Breast epithelium (tissue), 4 donors: ENCODE measurements around the gene TBC1D14. TPM values are rescaled to one million over a fixed set of nuclear protein-coding genes. Genes with fewer than 3 reads are reported as not detected.
"Not testable (repeated sequence)": the region's sequence is repeated elsewhere in the genome, so short reads cannot be mapped to it uniquely, and the experiment has no call there.

Source experiments
- DNase-seq, 2 donors: peaks; one replicate each; pipeline ENCODE4 v3.0.0-alpha.2; 2019; ENCODE audit warnings: low spot score in 2 of 2
- H3K27ac ChIP-seq, 2 donors: fragments of 200-600 bp; sonication (generic) in 1 of 2; one replicate each; pipeline ENCODE4 v1.5.1; 2016 to 2019; ENCODE audit warnings: mild to moderate bottlenecking in 1 of 2
- H3K27me3 ChIP-seq, 2 donors: fragments of 200-600 bp; sonication (generic) in 1 of 2; one replicate each; pipeline versions ENCODE4 v1.5.1 to v1.6.0; 2017 to 2019; ENCODE audit warnings: control low read depth in 1 of 2, mild to moderate bottlenecking in 1 of 2
- H3K36me3 ChIP-seq: fragments of 200-600 bp; one replicate; pipeline ENCODE4 v1.5.1; 2019
- H3K4me1 ChIP-seq, 2 donors: fragments of 200-600 bp; sonication (generic); one replicate each; pipeline ENCODE4 v1.5.1; 2016 to 2019; ENCODE audit warnings: control low read depth in 1 of 2
- H3K4me3 ChIP-seq, 3 donors: fragments of 200-600 bp; sonication (generic); 1 replicate in 2 of 3; 2 replicates in 1 of 3; pipeline ENCODE4 v1.5.1; 2016 to 2019; ENCODE audit warnings: mild to moderate bottlenecking in 3 of 3, moderate library complexity in 2 of 3
- H3K9me3 ChIP-seq, 2 donors: fragments of 200-600 bp; sonication (generic) in 1 of 2; one replicate each; pipeline ENCODE4 v1.5.1; 2016 to 2019; ENCODE audit warnings: control low read depth in 1 of 2
- POLR2A ChIP-seq: fragments of 450-650 bp; IDR thresholded peaks from one replicate; pipeline ENCODE4 v1.6.1; 2016; ENCODE audit warnings: antibody characterized with exemption, mild to moderate bottlenecking, moderate library complexity
- POLR2AphosphoS5 ChIP-seq, 3 donors: sonication (generic); formaldehyde crosslinking; IDR thresholded peaks; one replicate each; pipeline ENCODE4 v1.6.1; 2017; ENCODE audit warnings: antibody characterized with exemption in 3 of 3
- intact Hi-C: fragments of 100-400 bp; cut with DNase I; formaldehyde crosslinking; loops from one replicate; pipeline ENCODE4 v1.15.1; 2023; ENCODE audit warnings: low total_unique reads
- total RNA-seq, 3 donors: library from RNA; depleted of rRNA; stranded (reverse); fragments of >200 nt; gene quantifications; one replicate each; pipeline ENCODE4 v1.1.0, GENCODE V29; 2016
- TF ChIP-seq, protein P1 (sequence below), 3 donors: fragments of 450-650 bp; IDR thresholded peaks; one replicate each; pipeline ENCODE4 v1.5.1; 2016 to 2017; ENCODE audit warnings: antibody characterized with exemption in 3 of 3, mild to moderate bottlenecking in 3 of 3, moderate library complexity in 3 of 3

The TBC1D14 gene
- total RNA-seq, 3 donors from 2014 or later: 48.5 to 57.3 (median 48.7) TPM

DNA sequence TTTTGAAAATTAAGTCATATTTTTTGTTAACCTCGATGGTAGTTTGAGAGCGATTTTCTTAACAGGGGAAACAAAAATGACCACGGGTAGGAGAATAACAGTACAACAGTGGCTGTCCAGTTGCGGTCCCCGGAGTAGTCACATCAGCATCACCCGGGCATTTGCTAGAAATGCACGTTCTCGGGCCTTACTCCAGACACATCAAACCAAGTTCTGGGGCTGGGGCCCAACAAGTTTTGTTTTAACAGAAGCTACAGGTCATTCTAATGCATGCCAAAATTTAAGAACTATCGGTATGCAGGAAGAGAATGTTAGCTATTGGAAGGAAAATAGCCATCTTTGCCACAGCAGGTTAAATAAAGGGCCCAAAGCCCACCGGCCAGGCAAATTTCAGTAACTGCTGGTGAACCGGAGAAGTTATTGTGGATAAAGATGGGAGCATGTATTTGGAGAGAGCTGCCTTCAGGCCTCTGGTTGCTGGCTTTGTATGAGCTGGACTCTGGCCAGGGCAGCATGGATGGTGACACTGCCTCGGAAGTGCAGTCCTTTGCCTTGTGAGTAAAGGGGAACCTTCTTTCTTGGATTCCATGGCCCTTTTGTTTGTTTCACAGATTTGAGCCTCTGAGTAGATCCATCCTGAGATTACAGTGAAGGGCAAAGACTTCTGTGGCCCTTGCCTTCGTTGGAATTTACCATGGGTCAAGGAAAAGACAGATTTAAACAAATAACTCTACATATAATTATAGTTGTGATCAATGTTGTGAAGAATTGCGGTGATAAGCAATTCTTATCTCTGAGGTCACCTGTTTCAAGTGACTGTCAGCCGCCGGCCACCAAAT, 62.1 kb downstream of the TBC1D14 start:
- intact Hi-C loops: no loop called here
- DNase-seq: no peak
- Histone ChIP-seq H3K4me3 (no peak overlapping the region), H3K9me3 (no peaks in the 10 kb centered on the region), H3K4me1 (no peaks in the 10 kb centered on the region), H3K27me3 (no peaks in the 10 kb centered on the region), H3K27ac (peak overlapping the region in 1 of 2 donors; percentile 18), H3K36me3 (no peaks in the 10 kb centered on the region)
- TF ChIP-seq POLR2AphosphoS5 (IDR thresholded peaks at IDR 0.05) (no peak), POLR2A (no peak)
- TF ChIP-seq, protein P1, sequence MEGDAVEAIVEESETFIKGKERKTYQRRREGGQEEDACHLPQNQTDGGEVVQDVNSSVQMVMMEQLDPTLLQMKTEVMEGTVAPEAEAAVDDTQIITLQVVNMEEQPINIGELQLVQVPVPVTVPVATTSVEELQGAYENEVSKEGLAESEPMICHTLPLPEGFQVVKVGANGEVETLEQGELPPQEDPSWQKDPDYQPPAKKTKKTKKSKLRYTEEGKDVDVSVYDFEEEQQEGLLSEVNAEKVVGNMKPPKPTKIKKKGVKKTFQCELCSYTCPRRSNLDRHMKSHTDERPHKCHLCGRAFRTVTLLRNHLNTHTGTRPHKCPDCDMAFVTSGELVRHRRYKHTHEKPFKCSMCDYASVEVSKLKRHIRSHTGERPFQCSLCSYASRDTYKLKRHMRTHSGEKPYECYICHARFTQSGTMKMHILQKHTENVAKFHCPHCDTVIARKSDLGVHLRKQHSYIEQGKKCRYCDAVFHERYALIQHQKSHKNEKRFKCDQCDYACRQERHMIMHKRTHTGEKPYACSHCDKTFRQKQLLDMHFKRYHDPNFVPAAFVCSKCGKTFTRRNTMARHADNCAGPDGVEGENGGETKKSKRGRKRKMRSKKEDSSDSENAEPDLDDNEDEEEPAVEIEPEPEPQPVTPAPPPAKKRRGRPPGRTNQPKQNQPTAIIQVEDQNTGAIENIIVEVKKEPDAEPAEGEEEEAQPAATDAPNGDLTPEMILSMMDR (IDR thresholded peaks at IDR 0.05): no peak

DNA sequence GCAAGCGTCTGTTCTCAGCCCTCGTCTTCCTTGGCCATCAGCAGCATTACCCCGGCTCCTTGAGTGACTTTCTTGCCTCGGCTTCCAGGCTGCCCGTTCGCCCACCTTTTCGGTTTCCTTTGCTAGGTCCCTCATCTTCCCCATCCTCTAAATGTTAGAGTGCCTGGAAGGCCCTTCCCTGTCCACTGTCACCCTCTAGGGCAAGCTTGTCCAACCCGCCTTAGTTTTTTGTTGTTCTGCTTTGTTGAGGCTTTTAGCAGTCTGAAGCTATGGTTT, 62.7 kb downstream of the TBC1D14 start:
- H3K27ac ChIP-seq: peak overlapping the region in 1 of 2 donors; percentile 18
- no peaks in the 10 kb centered on the region for H3K27me3 ChIP-seq
- no peak for DNase-seq
- H3K36me3 ChIP-seq: no peaks in the 10 kb centered on the region
- no peak overlapping the region for H3K4me3 ChIP-seq
- no peak for TF ChIP-seq POLR2A
- no peak for TF ChIP-seq POLR2AphosphoS5 (IDR thresholded peaks at IDR 0.05)
- TF ChIP-seq, protein P1 (IDR thresholded peaks at IDR 0.05): no peak
- intact Hi-C loops: no loop called here
- H3K9me3 ChIP-seq: no peaks in the 10 kb centered on the region
- H3K4me1 ChIP-seq: no peaks in the 10 kb centered on the region

DNA sequence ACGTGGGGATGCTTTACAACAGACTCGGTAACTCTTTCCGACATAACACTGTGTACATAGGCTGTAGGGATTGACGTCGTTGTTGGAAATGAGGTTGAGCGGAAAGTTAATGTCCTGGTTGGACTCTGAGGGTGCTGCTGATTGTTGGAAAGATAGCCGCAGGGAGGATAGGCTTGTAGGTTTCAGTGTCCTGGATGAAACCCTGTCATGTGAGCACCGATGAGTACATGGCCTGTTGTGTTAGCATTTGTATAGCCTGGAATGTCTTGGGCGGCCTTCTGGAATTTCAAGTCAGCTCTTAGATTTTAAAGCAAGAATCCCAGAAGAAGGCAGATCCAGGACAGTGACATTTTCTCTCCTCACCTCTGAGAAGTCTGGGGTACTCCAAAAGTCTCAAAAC, 63.3 kb downstream of the TBC1D14 start:
- DNase-seq: no peak
- Histone ChIP-seq H3K36me3 (no peaks in the 10 kb centered on the region), H3K27me3 (no peaks in the 10 kb centered on the region), H3K27ac (peak overlapping the region in 1 of 2 donors; percentile 18), H3K4me3 (no peak overlapping the region), H3K4me1 (no peaks in the 10 kb centered on the region), H3K9me3 (no peaks in the 10 kb centered on the region)
- intact Hi-C loops: no loop called here
- TF ChIP-seq POLR2A (no peak), POLR2AphosphoS5 (IDR thresholded peaks at IDR 0.05) (no peak)
- TF ChIP-seq, protein P1 (IDR thresholded peaks at IDR 0.05): no peak

DNA sequence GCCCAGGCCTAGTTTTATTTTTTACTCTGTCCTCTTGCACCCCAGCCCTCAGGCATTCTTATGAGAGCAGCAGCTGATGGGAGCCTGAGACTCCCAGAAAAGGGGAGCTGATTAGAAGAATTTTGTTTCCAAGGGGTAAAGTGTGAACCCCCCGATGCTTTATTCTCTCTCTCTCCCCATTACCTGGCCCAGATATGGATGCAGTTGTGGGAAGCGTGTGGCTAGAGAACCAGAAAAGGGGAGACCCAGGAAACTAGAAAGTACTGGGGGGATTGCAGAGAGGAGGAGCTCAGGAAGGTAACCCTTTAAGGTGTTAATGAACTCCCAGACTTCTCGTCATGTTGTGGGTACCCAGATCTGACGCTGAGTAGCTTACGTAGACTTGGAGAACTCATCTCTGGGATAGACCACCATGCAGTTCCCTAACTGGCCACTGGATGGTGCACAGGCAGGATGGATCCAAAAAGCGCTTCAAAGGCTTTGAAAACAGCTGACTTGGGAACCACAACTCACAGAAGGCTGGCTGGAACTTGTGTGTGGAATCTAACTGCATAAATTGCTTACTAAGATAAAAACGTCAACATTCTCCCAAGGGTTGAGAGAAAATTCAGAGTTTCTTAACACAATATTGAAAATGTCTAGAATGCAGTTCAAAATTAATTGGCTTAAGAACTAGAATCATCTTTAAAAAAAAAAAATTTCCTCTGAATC, 64.7 kb downstream of the TBC1D14 start:
- intact Hi-C loops: no loop called here
- Histone ChIP-seq H3K9me3 (no peaks in the 10 kb centered on the region), H3K36me3 (no peaks in the 10 kb centered on the region), H3K27me3 (no peaks in the 10 kb centered on the region), H3K4me1 (no peaks in the 10 kb centered on the region), H3K27ac (no peak overlapping the region), H3K4me3 (no peak overlapping the region)
- TF ChIP-seq POLR2AphosphoS5 (IDR thresholded peaks at IDR 0.05) (peak in 1 of 3 donors; percentile 47), POLR2A (no peak)
- TF ChIP-seq, protein P1 (IDR thresholded peaks at IDR 0.05): peak; percentile 96 to 99 (median 98)
- peak; percentile 77 to 82 for DNase-seq

DNA sequence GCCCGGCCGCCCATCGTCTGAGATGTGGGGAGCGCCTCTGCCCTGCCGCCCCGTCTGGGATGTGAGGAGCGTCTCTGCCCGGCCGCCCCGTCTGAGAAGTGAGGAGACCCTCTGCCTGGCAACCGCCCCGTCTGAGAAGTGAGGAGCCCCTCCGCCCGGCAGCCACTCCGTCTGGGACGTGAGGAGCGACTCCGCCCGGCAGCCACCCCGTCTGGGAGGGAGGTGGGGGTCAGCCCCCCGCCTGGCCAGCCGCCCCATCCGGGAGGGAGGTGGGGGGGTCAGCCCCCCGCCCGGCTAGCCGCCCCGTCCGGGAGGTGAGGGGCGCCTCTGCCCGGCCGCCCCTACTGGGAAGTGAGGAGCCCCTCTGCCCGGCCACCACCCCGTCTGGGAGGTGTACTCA, 68.2 kb downstream of the TBC1D14 start:
- H3K36me3 ChIP-seq, H3K4me3 ChIP-seq, H3K9me3 ChIP-seq, DNase-seq, H3K27me3 ChIP-seq, H3K27ac ChIP-seq, H3K4me1 ChIP-seq: not testable (repeated sequence)
- intact Hi-C loops: loop anchor here (5.0 kb wide), 1 partner anchor 411 kb away; no protein-coding TSS in a partner anchor
